ENCODE results near the gene GALNT10.

DNA sequence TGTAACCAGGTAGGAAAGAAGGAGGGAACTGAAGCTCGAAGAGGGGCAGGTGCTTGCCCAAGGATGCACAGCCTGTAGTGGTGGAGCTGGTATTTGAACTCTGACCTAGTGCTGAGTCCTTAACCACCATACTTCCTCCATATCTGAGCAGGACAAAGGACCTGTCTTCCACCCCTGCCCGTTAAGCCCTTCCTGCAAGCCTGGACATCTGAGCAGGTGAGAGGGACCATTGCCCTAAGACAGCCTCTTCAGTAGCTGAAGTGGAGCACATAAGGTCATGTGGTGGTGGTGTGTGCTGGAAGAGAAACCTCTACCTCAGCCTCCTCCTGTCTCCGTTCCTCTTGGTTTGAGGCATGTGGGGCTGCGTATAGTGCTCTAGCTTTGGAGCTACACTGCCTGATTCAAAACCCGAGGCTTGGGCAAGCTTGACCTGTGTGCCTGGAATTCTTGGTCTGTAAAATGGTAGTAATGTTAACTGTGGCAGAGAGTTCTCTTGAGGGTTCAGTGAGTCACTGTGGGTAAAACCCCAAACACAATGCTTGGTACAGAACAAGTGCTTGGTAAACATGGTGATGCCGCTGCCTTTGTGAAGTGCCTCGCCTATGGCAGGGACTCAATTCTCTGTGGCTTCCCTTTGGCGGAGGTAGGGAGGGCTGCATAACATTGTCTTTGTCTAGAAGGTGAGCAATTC, 7.4 kb downstream of the GALNT10 start:
- TF ChIP-seq, protein P1, sequence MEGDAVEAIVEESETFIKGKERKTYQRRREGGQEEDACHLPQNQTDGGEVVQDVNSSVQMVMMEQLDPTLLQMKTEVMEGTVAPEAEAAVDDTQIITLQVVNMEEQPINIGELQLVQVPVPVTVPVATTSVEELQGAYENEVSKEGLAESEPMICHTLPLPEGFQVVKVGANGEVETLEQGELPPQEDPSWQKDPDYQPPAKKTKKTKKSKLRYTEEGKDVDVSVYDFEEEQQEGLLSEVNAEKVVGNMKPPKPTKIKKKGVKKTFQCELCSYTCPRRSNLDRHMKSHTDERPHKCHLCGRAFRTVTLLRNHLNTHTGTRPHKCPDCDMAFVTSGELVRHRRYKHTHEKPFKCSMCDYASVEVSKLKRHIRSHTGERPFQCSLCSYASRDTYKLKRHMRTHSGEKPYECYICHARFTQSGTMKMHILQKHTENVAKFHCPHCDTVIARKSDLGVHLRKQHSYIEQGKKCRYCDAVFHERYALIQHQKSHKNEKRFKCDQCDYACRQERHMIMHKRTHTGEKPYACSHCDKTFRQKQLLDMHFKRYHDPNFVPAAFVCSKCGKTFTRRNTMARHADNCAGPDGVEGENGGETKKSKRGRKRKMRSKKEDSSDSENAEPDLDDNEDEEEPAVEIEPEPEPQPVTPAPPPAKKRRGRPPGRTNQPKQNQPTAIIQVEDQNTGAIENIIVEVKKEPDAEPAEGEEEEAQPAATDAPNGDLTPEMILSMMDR (IDR thresholded peaks at IDR 0.05): no peak
- TF ChIP-seq ZFX (IDR thresholded peaks at IDR 0.05; ENCODE audit: borderline replicate concordance): no peak
